SU-DHL-6 (cell line): ENCODE measurements around the gene OR5AP2.

ENCODE experiments used
- H2AFZ ChIP-seq: fragments of 200-600 bp; sonication (generic); 2 replicates; pipeline ENCODE4 v1.6.1; 2014; ENCODE audit warnings: low read depth, mild to moderate bottlenecking, moderate library complexity, mixed read lengths, antibody characterized with exemption, low read length; ENCODE audit not compliant: severe bottlenecking
- H3F3A ChIP-seq: fragments of 200-600 bp; shearing (Covaris generic); 2 replicates; pipeline ENCODE4 v1.6.0; 2016; ENCODE audit warnings: antibody characterized with exemption, mild to moderate bottlenecking; ENCODE audit not compliant: insufficient read depth
- H3K27ac ChIP-seq: fragments of 200-600 bp; sonication (generic); 2 replicates; pipeline ENCODE4 v1.5.1; 2016; ENCODE audit warnings: low read depth, mild to moderate bottlenecking, low read length, moderate library complexity, mixed read lengths
- H3K27me3 ChIP-seq: fragments of 200-600 bp; sonication (generic), shearing (Covaris generic); 2 replicates; pipeline ENCODE4 v1.6.0; 2014; ENCODE audit warnings: mild to moderate bottlenecking, low read length
- H3K36me3 ChIP-seq: fragments of 200-600 bp; sonication (generic); 2 replicates; pipeline ENCODE4 v1.6.1; 2014; ENCODE audit warnings: mild to moderate bottlenecking, low read length, mixed read lengths
- H3K4me2 ChIP-seq: fragments of 300-600, 200-600 bp; shearing (Covaris generic), sonication (generic); 2 replicates; pipeline ENCODE4 v1.6.0; 2014; ENCODE audit warnings: low read length, low read depth, mild to moderate bottlenecking; ENCODE audit not compliant: poor library complexity, severe bottlenecking
- H3K4me3 ChIP-seq: fragments of 200-600 bp; sonication (generic); 2 replicates; pipeline ENCODE4 v1.5.1; 2014; ENCODE audit warnings: antibody characterized with exemption, low read length, mild to moderate bottlenecking, mixed read lengths; ENCODE audit not compliant: insufficient read depth, poor library complexity, severe bottlenecking
- H3K79me2 ChIP-seq: fragments of 200-600 bp; sonication (generic); 2 replicates; pipeline ENCODE4 v1.6.1; 2014; ENCODE audit warnings: mild to moderate bottlenecking, low read length, moderate library complexity; ENCODE audit not compliant: insufficient read depth
- H3K9ac ChIP-seq: fragments of 200-600 bp; sonication (generic); 2 replicates; pipeline ENCODE4 v1.7.0; 2014; ENCODE audit warnings: mild to moderate bottlenecking, low read length
- H3K9me2 ChIP-seq: fragments of 200-600 bp; sonication (generic); replicated peaks from 2 replicates; pipeline ENCODE4 v1.6.1; 2014; ENCODE audit warnings: low read length; ENCODE audit not compliant: insufficient read depth
- H3K9me3 ChIP-seq: fragments of 200-600 bp; sonication (generic); 2 replicates; pipeline ENCODE4 v1.6.1; 2014; ENCODE audit warnings: low read length, mixed read lengths; ENCODE audit not compliant: insufficient read depth
- H4K20me1 ChIP-seq: fragments of 200-600 bp; sonication (generic); 2 replicates; pipeline ENCODE4 v1.6.1; 2014; ENCODE audit warnings: low read depth, mild to moderate bottlenecking, antibody characterized with exemption, low read length, moderate library complexity, mixed read lengths
- EZH2phosphoT487 ChIP-seq: fragments of 200-600 bp; sonication (generic), shearing (Covaris generic); conservative IDR thresholded peaks from 2 replicates; pipeline ENCODE4 v1.6.1; 2018; ENCODE audit warnings: mild to moderate bottlenecking, antibody characterized with exemption, low read length, moderate library complexity, mixed read lengths
- TF ChIP-seq, protein P1 (sequence below): fragments of 200-600 bp; sonication (generic); IDR thresholded peaks from one replicate; pipeline ENCODE4 v1.5.1; 2017; ENCODE audit warnings: antibody characterized with exemption, mild to moderate bottlenecking, low read length, moderate library complexity; ENCODE audit not compliant: insufficient read depth, poor library complexity, severe bottlenecking

The OR5AP2 gene

DNA sequence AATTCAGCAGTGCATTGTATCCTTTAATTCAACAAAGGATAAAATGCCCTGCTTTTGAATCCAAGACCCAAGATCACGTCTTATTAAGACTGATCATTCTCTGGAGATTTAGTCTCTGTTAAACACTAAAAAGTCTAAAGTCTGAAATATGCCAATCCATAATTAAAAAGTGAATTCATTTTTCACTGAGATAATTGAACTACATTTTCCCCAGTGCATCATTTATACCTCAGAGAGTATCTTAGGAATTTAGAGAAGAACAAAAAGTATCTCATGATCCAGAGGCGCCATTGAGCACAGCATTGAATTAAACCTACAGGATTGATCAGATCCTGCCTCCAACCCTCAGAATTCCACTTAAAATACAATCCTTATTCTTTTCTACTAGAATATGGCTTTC, 5.4 kb downstream of the OR5AP2 start:
- H3F3A ChIP-seq: no peaks in the 10 kb centered on the region
- H2AFZ ChIP-seq: no peak overlapping the region
- H4K20me1 ChIP-seq: no peaks in the 10 kb centered on the region
- no peak overlapping the region for H3K9ac ChIP-seq
- H3K79me2 ChIP-seq: no peaks in the 10 kb centered on the region
- H3K36me3 ChIP-seq: no peaks in the 10 kb centered on the region
- H3K4me3 ChIP-seq: no peak overlapping the region
- no peak overlapping the region for H3K4me2 ChIP-seq
- no peak overlapping the region for H3K27ac ChIP-seq
- no peaks in the 10 kb centered on the region for H3K9me2 ChIP-seq
- no peak for TF ChIP-seq EZH2phosphoT487
- TF ChIP-seq, protein P1, sequence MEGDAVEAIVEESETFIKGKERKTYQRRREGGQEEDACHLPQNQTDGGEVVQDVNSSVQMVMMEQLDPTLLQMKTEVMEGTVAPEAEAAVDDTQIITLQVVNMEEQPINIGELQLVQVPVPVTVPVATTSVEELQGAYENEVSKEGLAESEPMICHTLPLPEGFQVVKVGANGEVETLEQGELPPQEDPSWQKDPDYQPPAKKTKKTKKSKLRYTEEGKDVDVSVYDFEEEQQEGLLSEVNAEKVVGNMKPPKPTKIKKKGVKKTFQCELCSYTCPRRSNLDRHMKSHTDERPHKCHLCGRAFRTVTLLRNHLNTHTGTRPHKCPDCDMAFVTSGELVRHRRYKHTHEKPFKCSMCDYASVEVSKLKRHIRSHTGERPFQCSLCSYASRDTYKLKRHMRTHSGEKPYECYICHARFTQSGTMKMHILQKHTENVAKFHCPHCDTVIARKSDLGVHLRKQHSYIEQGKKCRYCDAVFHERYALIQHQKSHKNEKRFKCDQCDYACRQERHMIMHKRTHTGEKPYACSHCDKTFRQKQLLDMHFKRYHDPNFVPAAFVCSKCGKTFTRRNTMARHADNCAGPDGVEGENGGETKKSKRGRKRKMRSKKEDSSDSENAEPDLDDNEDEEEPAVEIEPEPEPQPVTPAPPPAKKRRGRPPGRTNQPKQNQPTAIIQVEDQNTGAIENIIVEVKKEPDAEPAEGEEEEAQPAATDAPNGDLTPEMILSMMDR: no peak
- H3K27me3 ChIP-seq: no peaks in the 10 kb centered on the region
- no peaks in the 10 kb centered on the region for H3K9me3 ChIP-seq

DNA sequence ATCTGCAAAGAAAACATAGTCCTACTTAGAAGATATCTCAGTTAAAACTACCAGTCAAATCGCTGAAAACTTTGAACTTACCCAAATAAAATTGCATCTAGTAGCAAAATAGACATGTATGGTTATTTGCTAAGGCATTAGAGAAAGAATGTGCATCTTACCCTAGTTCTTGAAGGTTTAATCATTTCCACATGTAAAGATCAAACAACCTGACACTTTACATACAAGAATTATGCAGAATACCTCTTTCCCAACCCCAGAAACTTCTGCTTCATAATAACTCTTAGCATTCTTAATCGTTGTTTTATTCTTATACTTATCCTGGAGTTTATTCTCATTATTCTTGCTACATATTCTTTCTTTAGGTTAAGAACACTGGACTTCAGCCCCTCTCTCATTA, 9.9 kb downstream of the OR5AP2 start:
- Histone ChIP-seq H3K9me3 (no peaks in the 10 kb centered on the region), H3K9me2 (no peaks in the 10 kb centered on the region), H3K9ac (no peak overlapping the region), H2AFZ (no peak overlapping the region), H3F3A (no peaks in the 10 kb centered on the region), H3K4me3 (no peak overlapping the region), H3K27ac (no peak overlapping the region), H3K79me2 (no peaks in the 10 kb centered on the region), H3K4me2 (no peak overlapping the region), H4K20me1 (no peaks in the 10 kb centered on the region), H3K27me3 (no peaks in the 10 kb centered on the region), H3K36me3 (no peaks in the 10 kb centered on the region)
- TF ChIP-seq EZH2phosphoT487: no peak
- TF ChIP-seq, protein P1: no peak

DNA sequence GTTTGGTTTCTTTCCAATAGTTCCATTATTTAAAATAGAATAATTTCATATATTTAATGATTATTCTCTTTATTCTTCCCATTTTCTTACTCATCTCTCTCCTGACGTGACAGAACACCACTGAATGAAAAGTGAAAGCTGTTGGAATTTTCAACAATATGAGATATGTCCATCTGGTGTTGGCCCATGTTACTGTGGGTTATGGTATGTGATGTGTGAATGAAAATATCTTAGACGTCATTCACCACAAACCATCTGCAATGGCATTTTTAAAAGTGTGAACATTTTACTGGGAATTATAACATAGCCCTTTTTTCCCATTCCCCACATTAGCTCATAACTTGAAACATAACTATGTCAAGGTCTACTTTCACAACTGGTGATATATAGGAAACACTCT, 16.3 kb downstream of the OR5AP2 start:
- no peak for TF ChIP-seq EZH2phosphoT487
- TF ChIP-seq, protein P1: no peak
- Histone ChIP-seq H4K20me1 (no peaks in the 10 kb centered on the region), H3K9me2 (no peaks in the 10 kb centered on the region), H3K4me3 (no peak overlapping the region), H3K9ac (no peak overlapping the region), H3K27me3 (no peaks in the 10 kb centered on the region), H3K4me2 (no peak overlapping the region), H3K79me2 (no peaks in the 10 kb centered on the region), H3K36me3 (no peaks in the 10 kb centered on the region), H3K27ac (no peak overlapping the region), H3K9me3 (no peaks in the 10 kb centered on the region), H3F3A (no peaks in the 10 kb centered on the region), H2AFZ (no peak overlapping the region)
